Fibroblast of skin of abdomen (primary cell): ENCODE data around the gene TBC1D8.

Experiments used
- DNase-seq: peaks from one replicate; pipeline ENCODE4 v3.0.0-alpha.2; 2013

Gene TBC1D8

GRCh38 chr2:101026923-101027469, 124.2 kb downstream of the TBC1D8 start:
- DNase-seq = no peak

DNA sequence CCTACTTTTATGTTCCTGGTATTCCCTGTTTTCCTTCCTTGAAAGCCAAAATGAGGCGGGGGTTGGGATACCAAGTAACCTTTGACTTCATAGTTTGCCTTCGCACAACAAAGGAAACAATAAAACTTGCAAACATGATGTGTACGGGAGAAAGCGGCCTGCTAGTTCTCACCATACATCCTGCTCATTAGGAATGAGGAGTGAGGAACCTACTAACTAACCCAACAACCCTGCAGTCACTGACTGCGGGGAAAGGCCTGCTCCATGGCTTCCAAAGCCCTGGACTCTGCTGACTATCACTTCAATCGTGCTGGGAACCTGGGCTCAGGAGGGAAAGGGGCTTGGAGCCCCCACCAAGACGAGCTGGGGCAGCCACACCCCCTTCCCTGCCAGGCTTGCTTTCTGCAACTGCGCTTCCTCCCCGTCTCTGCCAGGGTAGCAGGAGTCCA, 124.9 kb downstream of the TBC1D8 start:
- no peak for DNase-seq

DNA sequence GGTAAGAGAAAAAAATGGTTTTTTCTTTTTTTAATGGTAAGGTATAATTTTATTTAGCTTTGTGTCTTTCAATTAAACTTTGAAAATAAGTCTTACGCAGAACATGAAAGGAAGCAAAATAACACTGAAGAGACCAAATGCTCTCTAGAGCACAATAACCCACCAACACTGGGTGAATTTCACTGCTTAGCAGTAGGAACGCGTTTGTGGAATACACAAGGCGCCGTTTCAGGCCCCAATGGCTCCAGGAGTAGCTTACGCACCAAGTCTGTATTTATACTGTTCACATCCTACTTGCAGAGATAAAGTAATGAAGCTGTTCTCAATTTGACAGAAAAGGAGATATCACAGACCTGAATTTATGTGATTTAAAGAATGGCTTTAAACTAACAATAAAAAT, 125.6 kb downstream of the TBC1D8 start:
- no peak for DNase-seq

DNA sequence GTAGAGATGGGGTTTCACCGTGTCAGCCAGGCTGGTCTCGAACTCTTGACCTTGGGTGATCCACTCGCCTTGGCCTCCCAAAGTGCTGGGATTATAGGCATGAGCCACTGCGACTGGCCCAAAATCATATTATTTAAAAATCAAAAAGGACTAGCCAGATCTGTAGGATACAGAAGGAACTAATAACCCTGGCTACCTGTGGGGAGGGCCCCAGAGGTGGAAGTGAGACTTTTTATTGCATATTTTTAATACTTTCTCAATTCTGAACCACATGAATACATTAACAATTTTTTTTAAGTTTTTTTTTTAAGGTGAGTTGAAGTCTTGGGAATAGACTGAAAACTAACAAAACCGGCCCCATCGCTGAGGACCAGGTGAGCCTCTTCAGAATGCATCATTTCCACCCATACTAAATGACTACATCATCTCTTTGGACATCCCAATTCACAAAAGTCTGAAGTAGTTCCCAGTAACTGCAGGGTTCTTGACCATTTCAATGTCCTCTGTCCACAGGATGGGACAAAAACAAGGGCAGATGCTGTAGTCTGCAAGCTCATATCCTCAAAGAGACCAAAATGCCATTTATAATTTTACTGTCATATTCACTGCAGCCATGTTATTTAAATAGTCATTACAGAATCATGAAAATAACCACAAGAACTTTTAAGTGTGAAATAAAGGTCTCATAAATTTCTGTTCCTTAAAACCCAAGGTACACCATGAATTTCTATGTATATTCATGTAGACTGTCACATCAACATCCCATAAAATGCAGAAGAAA, 127.7 kb downstream of the TBC1D8 start:
- no peak for DNase-seq

GRCh38 chr2:101022221-101022620, 129.0 kb downstream of the TBC1D8 start:
- no peak for DNase-seq

- no peak for DNase-seq
Measured at GRCh38 chr2:101018934-101019333, 132.2 kb downstream of the TBC1D8 start.

DNA sequence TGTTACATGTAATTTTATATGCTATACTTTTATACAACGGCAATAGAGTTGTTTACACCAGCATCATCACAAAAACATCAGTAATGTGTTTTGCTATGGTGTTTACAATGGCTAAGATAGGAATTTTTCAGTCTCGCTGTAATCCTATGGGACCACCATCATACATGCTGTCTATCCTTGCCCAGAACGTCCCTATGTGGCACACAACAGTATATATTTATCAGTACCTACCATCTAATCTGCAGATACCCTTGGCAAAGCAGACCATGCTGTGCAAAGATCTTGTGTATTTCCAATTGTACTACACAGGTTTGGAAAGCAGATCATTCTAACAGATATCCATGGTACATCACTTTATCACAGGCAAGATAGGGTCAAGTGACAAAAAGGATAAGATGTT, 133.8 kb downstream of the TBC1D8 start:
- DNase-seq = no peak

GRCh38 chr2:101014264-101014857, 136.8 kb downstream of the TBC1D8 start:
- no peak for DNase-seq

DNA sequence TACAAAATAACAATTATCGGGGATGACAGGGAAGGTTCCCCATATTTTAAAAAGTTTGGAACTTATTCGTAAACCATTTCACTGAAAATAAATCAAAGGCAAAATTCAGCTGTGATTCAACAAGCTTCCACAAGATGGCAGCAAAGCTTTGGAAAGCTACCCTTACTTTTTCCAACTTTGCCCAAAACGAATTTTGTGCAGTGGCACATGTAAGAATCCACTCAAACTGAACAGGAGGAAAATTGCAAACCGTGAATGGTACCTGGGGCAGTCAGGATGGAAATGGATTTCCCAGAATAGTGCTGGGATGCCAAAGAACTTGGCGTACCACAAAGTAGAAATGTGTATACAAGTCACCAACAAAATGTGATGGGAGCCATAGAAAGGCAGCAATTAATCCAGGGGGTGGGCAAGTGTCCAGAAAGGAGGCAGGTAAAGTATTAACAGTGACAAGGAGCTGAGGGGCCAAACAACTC, 138.4 kb downstream of the TBC1D8 start:
- DNase-seq = peak; percentile 38

- no peak for DNase-seq
Measured at GRCh38 chr2:101012054-101012705, 139.0 kb downstream of the TBC1D8 start.

DNA sequence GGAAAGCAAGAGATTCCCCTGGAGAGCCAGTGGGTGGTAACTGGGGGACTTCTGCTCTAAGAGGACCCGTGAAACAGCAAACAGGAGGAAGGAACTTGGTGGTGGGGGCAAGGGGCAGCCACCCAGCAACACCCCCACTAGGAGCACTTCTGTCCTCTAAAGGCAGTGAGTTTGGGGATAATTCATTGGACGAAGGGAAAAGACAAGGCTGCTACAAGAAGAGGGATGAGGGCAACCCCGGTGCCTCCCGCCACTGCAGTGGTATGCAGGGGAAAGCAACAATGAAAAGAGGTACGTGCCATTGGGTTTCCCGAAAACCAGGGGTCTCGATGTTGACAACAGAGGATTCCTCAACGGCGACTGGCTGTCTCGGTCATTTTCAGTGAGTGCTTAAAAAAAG, 140.0 kb downstream of the TBC1D8 start:
- DNase-seq = no peak

DNA sequence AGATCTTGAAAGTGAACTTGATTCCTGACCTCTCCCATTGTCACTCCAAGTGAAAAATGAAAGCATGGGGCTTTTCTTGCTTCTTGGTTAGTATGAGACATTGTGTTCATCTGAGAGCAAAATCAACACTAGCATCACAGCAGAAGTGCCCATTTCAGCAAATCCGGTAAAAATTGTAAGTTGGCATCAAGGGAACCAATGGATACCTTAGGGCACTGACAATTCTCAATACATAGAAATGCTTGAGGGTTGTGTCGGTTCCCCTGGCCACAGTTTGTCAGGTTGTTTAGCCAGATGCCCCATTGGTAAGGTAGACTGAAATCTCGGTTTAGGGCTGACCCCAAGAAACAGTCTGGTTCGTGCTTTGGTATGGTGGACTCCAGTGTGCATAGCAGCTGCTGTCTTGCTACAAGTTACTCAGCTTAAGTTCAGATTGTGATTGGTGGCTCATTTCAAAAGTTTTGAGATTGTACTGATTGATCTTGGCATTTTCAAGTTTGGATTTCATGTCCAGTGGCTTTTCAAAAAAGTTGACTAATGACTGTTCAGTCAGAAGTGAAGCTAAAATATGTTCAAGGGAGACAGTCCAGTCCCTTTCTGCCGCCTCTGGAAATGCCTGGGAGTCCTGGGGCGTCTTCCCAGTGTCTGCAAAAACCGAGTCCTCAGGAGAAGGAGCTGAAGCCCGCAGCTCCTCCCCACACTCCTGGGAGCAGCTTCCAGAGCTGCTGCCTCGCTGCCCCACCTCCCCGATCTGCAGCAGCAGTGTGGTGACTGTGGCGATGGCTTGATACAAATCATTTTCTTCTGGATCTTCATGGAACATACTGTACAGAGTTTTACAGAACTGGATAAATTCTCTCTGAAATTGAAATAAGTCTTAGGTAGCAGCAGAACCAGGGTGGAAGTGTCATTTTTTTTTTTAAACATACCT, 143.5 kb downstream of the TBC1D8 start:
- peak; percentile 18 for DNase-seq

DNA sequence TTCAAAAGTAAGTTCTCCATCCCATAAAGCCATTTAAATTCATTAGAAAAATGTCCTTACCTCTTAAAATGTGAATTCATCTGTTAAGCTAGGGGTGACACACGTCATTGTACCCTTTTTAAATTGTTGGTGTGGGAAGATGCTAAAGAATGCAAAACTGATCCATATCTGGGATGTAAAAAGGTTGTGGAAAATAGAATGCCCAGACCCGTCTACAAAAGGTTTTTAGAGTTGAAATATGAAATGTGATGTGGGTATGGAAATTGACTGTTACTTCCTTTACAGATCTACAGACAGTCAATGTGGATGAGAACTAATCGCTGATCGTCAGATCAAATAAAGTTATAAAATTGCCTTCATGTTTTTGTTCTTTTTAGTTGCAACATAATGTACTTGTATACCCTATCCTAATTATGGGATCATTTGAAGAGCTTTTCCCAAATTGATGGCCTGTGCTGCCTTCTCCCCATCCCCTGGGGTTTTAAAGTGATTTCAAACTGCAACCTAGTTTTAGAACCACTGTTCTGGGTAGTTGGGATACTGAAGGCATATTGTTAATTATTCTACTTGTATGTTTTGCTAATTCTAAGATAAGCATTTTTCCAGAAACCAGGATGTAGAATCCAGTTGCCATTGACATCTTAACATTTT, 145.0 kb downstream of the TBC1D8 start:
- DNase-seq = no peak

- DNase-seq = no peak
Measured at GRCh38 chr2:101004620-101005325, 146.4 kb downstream of the TBC1D8 start.

- DNase-seq = no peak
Measured at GRCh38 chr2:101003278-101003775, 147.9 kb downstream of the TBC1D8 start.

DNA sequence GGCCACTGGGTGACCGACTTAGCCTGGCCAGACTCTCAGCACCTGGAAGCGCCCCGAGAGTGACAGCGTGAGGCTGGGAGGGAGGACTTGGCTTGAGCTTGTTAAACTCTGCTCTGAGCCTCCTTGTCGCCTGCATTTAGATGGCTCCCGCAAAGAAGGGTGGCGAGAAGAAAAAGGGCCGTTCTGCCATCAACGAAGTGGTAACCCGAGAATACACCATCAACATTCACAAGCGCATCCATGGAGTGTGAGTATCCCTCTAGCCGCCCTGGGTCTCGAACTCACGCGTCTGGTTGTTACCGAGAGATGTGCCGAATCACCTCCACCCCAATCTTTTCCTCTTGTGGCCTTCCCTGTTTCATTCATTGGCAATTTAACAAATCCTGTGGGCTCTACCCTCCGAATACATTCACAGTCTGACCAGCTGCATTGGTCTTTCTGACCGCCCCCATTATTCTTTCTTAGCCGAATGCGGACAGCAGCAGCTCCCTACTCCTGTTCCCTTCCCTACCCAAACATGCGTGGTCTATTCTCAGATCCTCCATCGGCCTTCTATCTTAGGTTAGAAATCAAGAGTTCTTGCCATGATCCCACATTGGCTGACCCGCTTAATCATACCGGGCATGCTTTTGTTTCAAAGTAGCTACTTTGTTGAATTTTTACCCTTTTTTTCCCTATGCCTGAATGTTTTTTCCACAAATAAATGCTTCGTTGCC, 148.5 kb downstream of the TBC1D8 start:
- DNase-seq = no peak

- peak; percentile 98 for DNase-seq
Measured at GRCh38 chr2:101001691-101002561, 149.3 kb downstream of the TBC1D8 start, which contains the start of gene RPL31. RPL31 (plus strand) TSS chr2:101002289; CDS start chr2:101002702, 413 bp downstream.

DNA sequence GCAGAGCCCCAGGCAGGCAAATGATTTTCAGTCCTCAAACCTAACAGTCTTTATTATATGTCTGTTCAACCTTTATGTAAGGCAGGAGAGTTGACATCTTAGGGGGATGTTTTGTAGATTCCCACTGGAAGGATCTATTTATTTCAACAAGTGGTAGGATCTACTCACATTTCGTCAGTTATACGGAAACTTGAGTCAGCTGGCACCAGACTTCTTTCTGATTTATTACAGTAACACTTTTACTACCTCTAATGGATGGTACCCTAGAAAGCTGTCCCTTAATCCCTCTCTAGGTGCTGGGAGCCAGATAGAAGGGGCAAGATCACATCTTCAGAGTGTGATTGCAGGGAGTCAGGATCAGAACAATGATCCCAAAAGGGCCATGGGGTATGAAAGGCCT, 151.2 kb downstream of the TBC1D8 start:
- DNase-seq = no peak

DNA sequence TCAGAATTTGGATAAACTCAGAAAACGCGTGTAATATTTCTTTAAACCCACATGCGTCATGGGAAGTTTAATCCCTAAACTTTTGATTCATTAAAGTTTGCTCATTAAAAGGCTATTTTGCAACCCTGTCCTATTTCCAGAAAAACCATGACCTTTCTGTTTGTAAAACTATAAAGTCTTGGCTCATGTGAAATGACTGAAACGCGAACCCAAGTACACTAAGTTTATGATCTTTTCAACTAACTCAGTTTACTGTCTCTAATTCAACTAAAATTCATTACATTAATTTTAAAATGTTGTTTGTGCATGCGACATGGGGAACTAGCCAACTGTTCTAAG, 153.0 kb downstream of the TBC1D8 start:
- no peak for DNase-seq
